GM19239 (cell line): Measurements from ENCODE around the gene HMGN1.
A peak's percentile ranks its signal among the peaks of the same experiment; 100 is the strongest.

ENCODE experiments used
- DNase-seq: peaks from one replicate; pipeline ENCODE4 v3.0.0; 2011; ENCODE audit warnings: low spot score; ENCODE audit not compliant: insufficient read length
- FAIRE-seq: peaks from 2 replicates; lab custom pipeline; 2011; peaks lifted over from hg19 to GRCh38; lab: Jason Lieb, UNC

Gene HMGN1

DNA sequence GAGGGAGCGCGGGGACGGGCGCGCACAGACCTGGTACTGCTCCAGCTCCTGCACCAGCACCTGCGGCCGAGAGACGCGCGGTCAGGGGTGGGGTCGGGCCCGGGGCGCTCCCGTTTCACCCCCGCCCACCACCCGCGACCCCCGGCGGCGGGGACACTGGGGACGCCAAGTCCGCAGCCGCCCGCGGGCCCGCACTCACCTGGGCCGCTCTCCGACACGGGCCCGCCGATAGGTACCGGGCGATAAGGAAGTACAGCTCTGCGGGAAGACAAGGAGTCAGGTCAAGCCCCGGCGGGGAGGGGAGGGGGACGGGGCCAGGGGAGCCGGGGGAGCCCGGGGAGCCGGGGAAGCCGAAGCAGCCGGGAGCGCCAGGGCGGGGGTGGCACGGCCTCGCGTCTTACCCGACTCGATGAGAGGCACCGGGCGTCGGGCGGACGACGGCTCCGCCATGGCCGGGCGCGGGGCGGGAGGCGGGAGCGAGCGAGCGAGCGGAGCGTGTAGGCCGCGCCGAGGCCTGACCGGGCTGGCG lies 35.8 kb downstream of the HMGN1 start:
- DNase-seq (peak; percentile 21), FAIRE-seq (no peak)

- peak; percentile 58 for FAIRE-seq
- peak; percentile 94 for DNase-seq
Measured at GRCh38 chr21:39312112-39313041, 36.5 kb downstream of the HMGN1 start.

- DNase-seq (no peak), FAIRE-seq (no peak)
Measured at GRCh38 chr21:39311164-39311563, 37.7 kb downstream of the HMGN1 start.

DNA sequence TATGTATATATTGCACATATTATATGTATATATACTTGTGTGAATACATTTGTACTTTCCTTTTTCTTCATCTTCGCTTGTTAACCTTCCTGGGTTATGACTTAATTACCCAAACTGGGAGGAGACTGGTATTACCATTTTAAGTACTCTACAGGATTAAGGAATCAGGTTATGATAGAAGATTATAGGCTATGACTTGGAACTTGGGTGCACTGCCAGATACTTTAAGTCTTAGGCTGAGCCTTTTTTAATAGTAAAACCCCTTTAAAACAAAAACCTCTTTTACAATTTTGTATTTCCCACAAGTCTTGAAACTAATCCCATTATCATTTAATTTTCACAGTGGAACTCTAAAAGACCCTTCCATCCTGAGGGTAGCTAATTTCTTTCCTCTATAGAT lies 41.4 kb downstream of the HMGN1 start:
- DNase-seq, result no peak
- FAIRE-seq, result no peak

DNA sequence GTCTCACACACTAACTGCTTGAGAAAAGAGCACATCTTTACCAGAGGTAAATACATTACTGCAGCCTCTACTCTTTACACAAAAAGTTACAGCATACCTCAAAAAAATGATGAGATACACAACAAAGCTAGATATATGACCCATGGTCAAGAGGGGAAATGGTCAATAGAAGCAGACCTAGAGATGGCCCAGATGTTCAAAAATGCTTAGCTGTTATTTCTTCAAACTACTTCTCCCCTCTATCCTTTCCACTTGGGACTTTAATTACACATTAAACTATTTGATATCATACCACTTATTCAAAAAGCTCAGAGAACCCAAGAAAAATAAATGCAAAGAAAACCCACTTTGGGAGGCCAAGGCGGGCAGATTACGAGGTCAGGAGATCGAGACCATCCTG lies 48.3 kb downstream of the HMGN1 start:
- DNase-seq (no peak), FAIRE-seq (no peak)

GRCh38 chr21:39296891-39297290 lies 52.0 kb downstream of the HMGN1 start:
- DNase-seq (no peak), FAIRE-seq (no peak)
